ENCODE measurements around the gene ADORA1. TPM values are rescaled to one million over a fixed set of nuclear protein-coding genes. Genes with fewer than 3 reads are reported as not detected.

Gene ADORA1
- total RNA-seq: 1 to 10 TPM; 1.4 to 4.3 (median 2.6) TPM

DNA sequence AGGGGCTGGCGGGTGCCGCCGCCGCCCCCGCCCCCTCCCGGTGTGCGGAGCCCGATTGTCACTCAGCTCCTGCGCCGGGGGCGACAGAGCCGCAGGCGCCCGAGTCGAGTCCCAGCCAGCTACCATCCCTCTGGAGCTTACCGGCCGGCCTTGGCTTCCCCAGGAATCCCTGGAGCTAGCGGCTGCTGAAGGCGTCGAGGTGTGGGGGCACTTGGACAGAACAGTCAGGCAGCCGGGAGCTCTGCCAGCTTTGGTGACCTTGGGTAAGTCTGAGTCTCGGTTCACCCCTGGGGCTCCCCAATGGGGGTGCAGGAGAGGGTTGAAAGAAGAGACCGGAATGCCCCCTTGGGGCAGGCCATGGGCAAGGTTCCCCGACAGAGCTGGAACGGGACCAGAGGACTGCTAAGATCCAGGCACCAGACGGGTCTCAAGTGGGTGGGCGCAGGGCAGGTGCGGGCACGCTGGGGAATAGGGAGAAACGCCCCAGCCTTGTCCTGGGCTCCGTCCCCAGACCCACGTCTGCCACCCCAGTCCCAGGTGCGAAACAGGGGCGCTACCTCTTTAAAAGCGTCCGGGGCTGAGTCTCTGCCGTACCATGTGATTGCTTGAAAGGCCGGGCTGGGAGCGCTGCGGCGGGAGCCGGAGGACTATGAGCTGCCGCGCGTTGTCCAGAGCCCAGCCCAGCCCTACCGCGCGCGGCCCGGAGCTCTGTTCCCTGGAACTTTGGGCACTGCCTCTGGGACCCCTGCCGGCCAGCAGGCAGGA is at the start of gene ADORA1:
Gene ADORA1, plus strand, starts transcription at position 61 of the 765 bp plus-strand sequence. CDS start 1,116 bp downstream, outside the sequence.
- peak; percentile 43 for DNase-seq (ENCODE audit: low spot score)
- ATAC-seq (ENCODE audit: low FRiP score): peak; percentile 72
- TF ChIP-seq, protein P1, sequence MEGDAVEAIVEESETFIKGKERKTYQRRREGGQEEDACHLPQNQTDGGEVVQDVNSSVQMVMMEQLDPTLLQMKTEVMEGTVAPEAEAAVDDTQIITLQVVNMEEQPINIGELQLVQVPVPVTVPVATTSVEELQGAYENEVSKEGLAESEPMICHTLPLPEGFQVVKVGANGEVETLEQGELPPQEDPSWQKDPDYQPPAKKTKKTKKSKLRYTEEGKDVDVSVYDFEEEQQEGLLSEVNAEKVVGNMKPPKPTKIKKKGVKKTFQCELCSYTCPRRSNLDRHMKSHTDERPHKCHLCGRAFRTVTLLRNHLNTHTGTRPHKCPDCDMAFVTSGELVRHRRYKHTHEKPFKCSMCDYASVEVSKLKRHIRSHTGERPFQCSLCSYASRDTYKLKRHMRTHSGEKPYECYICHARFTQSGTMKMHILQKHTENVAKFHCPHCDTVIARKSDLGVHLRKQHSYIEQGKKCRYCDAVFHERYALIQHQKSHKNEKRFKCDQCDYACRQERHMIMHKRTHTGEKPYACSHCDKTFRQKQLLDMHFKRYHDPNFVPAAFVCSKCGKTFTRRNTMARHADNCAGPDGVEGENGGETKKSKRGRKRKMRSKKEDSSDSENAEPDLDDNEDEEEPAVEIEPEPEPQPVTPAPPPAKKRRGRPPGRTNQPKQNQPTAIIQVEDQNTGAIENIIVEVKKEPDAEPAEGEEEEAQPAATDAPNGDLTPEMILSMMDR (IDR thresholded peaks at IDR 0.05): no peak

DNA sequence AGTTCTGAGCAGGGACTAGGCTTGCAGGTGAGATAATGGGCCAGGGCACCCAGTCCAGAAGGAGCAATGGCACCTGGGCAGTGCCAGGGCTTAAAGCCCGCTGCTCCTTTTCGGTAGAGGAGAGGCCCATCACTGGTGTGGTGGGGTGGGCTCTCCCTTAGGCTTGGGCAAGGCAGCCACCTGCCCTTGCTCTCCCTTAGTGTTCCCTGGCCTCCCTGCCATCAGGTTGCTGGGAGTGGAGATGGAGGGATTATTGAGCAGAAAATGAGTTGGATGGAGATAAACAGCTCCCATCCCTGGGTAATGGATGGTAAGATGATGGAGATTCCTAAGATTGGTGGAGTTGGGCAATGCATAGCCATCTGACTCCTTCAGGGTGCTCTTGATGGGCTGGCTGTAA is 49.6 kb upstream of the ADORA1 start:
- no peak for ATAC-seq (ENCODE audit: low FRiP score)
- TF ChIP-seq, protein P1 (IDR thresholded peaks at IDR 0.05): no peak

DNA sequence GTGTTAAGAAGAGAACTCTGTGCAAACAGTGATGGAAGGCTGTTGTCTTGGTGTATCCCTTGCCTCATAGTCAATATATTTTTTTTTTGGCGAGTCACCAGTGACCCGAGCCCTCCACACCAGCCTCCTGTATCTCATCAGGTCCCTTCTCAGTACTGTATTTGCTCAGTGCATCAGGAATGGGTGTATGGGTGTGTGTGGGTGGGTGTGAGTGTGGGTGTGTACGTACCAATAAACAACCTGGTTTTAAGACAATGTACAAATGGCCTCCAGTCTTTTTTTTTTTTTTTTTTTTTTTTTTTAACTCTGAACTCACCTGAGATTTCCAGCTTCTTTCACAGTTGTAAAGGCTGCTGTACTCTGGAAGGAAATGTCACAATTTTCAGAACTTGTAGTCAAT is 49.0 kb upstream of the ADORA1 start:
- TF ChIP-seq, protein P1 (IDR thresholded peaks at IDR 0.05): no peak
- ATAC-seq (ENCODE audit: low FRiP score) (no peak), DNase-seq (ENCODE audit: low spot score) (no peak)

More for the DNA sequence above, 49.6 kb upstream of the ADORA1 start:
- no peak for DNase-seq (ENCODE audit: low spot score)

DNA sequence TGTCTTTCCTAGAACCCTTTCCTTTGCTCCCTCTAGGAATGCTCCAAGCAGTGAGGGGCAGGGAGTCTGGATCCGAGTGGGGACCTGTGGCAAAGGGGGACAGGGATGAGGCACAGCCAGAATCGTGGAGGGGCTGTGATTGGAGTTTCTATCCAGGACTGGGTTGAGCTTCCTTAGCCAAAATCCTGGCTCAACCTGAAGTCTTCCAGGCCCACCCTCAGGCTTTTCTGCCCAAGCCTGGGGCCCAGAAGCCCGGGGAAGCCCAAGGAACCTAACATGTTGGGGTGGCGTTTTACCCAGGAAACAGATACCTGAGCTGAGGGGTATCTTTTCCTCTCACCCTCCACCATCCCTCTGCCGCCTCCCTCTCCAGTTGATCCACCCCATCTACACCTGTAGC is 47.1 kb upstream of the ADORA1 start:
- ATAC-seq (ENCODE audit: low FRiP score) (no peak), DNase-seq (ENCODE audit: low spot score) (no peak)
- TF ChIP-seq, protein P1 (IDR thresholded peaks at IDR 0.05): no peak

DNA sequence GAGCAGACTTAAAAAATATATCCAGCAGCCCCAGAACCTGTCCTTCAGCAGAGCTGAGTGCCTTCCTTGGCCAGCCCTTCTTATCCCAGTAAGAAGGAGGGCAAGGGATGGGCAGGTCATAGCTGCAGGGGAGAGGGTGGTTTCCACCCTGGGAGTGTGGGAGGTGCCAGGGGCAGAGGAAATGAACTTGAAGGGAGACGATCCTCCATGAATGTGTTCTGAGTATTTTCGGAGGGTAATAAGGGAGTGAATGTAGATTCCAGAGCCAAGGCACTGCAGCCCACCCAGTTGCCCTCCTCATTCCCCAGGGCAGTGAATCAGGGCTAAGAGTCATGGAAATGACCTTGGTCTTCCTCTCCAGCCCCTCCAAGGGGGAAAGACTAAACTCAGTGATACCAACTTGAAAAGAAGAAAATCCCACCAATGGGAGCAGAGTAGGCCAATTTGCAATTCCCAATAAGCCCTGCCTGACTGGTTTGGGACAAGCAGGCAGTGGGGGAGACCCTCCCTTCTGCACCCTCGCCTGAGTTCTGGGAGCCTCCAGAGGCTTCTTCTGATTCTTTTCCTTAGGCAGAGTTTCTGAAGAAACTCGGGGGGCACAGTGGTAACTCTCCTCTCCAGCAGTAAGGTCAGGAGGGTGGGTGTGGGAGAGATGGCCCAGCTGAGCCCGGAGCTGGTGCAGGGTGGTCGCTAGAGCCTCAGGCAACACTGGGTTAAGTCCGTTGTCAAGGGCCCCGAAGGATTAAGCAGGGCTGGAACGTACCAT is 45.9 kb upstream of the ADORA1 start:
- DNase-seq (ENCODE audit: low spot score) (no peak), ATAC-seq (ENCODE audit: low FRiP score) (no peak)
- TF ChIP-seq, protein P1 (IDR thresholded peaks at IDR 0.05): no peak

DNA sequence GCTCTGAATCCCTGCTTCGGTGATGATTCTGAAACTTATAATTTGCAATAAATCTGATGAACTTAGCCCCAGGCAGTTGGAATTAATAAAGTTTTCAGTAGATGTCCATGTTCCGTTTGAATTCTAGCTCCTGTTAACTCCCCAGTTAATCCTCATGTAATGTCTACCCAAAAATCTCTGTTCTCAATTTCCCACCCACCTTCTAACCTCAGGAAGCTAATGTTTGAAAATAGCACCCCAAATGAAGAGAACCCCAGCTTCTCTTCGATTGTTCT is 45.4 kb upstream of the ADORA1 start:
- ATAC-seq (ENCODE audit: low FRiP score) (no peak), DNase-seq (ENCODE audit: low spot score) (no peak)
- TF ChIP-seq, protein P1 (IDR thresholded peaks at IDR 0.05): no peak

Data from omental fat pad (tissue), 4 donors.